ENCODE results near the gene SPRY1. TPM values are rescaled to one million over a fixed set of nuclear protein-coding genes. Genes with fewer than 3 reads are reported as not detected.

SPRY1 gene
- 9.7 TPM for polyA plus RNA-seq (2013, experiment 1 of 4)
- 13.0 TPM for polyA plus RNA-seq (2013, experiment 2 of 4)
- polyA plus RNA-seq (2013, experiment 3 of 4) = 10.1 TPM
- 11.2 TPM for polyA plus RNA-seq (2013, experiment 4 of 4)

GRCh38 chr4:123396307-123397143 is at the start of gene SPRY1:
Gene SPRY1 (plus strand): TSS chr4:123396795. CDS start chr4:123401592, 4,797 bp downstream.
- peak within 1 kb of the TSS; percentile 78 for H3K27ac ChIP-seq (ENCODE audit: insufficient read depth, low read depth, low read length, poor library complexity, severe bottlenecking)
- no peaks in the 10 kb centered on the region for H3K36me3 ChIP-seq (ENCODE audit: control insufficient read depth, insufficient read depth, low read length)
- WGBS, 2 experiments = 3 to 4% methylated on average over 20 of the region's 20 CpGs
- peaks cover 6% of the 10 kb centered on the region for H3K27me3 ChIP-seq (ENCODE audit: control insufficient read depth, insufficient read depth, low read length, poor library complexity, severe bottlenecking)
- H3K4me1 ChIP-seq (ENCODE audit: control insufficient read depth, insufficient read depth, low read length) = no peaks in the 10 kb centered on the region
- H3K4me3 ChIP-seq (ENCODE audit: insufficient read depth, low read depth, low read length) = peak within 1 kb of the TSS; percentile 74
- H3K9me3 ChIP-seq (ENCODE audit: control insufficient read depth, low read length) = no peaks in the 10 kb centered on the region

GRCh38 chr4:123346951-123347350 is 49.6 kb upstream of the SPRY1 start:
- H3K36me3 ChIP-seq (ENCODE audit: control insufficient read depth, insufficient read depth, low read length) = no peaks in the 10 kb centered on the region
- WGBS, 2 experiments = 88 to 93% methylated on average over 5 of the region's 5 CpGs
- no peaks in the 10 kb centered on the region for H3K4me1 ChIP-seq (ENCODE audit: control insufficient read depth, insufficient read depth, low read length)
- H3K4me3 ChIP-seq (ENCODE audit: insufficient read depth, low read depth, low read length) = no peak overlapping the region
- H3K27me3 ChIP-seq (ENCODE audit: control insufficient read depth, insufficient read depth, low read length, poor library complexity, severe bottlenecking) = no peaks in the 10 kb centered on the region
- no peaks in the 10 kb centered on the region for H3K9me3 ChIP-seq (ENCODE audit: control insufficient read depth, low read length)
- H3K27ac ChIP-seq (ENCODE audit: insufficient read depth, low read depth, low read length, poor library complexity, severe bottlenecking) = no peak overlapping the region

GRCh38 chr4:123348946-123349345 is 47.6 kb upstream of the SPRY1 start:
- no peaks in the 10 kb centered on the region for H3K36me3 ChIP-seq (ENCODE audit: control insufficient read depth, insufficient read depth, low read length)
- no peaks in the 10 kb centered on the region for H3K9me3 ChIP-seq (ENCODE audit: control insufficient read depth, low read length)

GRCh38 chr4:123349421-123350190 is 47.0 kb upstream of the SPRY1 start:
- H3K4me3 ChIP-seq (ENCODE audit: insufficient read depth, low read depth, low read length) = no peak overlapping the region
- WGBS, 2 experiments = 84 to 88% methylated on average over 7 of the region's 7 CpGs
- H3K27me3 ChIP-seq (ENCODE audit: control insufficient read depth, insufficient read depth, low read length, poor library complexity, severe bottlenecking) = no peaks in the 10 kb centered on the region
- H3K4me1 ChIP-seq (ENCODE audit: control insufficient read depth, insufficient read depth, low read length) = no peaks in the 10 kb centered on the region
- no peak overlapping the region for H3K27ac ChIP-seq (ENCODE audit: insufficient read depth, low read depth, low read length, poor library complexity, severe bottlenecking)
- H3K9me3 ChIP-seq (ENCODE audit: control insufficient read depth, low read length) = no peaks in the 10 kb centered on the region
- no peaks in the 10 kb centered on the region for H3K36me3 ChIP-seq (ENCODE audit: control insufficient read depth, insufficient read depth, low read length)

More at GRCh38 chr4:123348946-123349345, 47.6 kb upstream of the SPRY1 start:
- WGBS, 2 experiments = 96 to 100% methylated on average over 3 to 4 of the region's 4 CpGs
- H3K27ac ChIP-seq (ENCODE audit: insufficient read depth, low read depth, low read length, poor library complexity, severe bottlenecking) = no peak overlapping the region
- H3K4me1 ChIP-seq (ENCODE audit: control insufficient read depth, insufficient read depth, low read length) = no peaks in the 10 kb centered on the region
- H3K27me3 ChIP-seq (ENCODE audit: control insufficient read depth, insufficient read depth, low read length, poor library complexity, severe bottlenecking) = no peaks in the 10 kb centered on the region
- H3K4me3 ChIP-seq (ENCODE audit: insufficient read depth, low read depth, low read length) = no peak overlapping the region

- Histone ChIP-seq H3K4me1 (ENCODE audit: control insufficient read depth, insufficient read depth, low read length) (no peaks in the 10 kb centered on the region), H3K27me3 (ENCODE audit: control insufficient read depth, insufficient read depth, low read length, poor library complexity, severe bottlenecking) (no peaks in the 10 kb centered on the region), H3K4me3 (ENCODE audit: insufficient read depth, low read depth, low read length) (no peak overlapping the region), H3K9me3 (ENCODE audit: control insufficient read depth, low read length) (no peaks in the 10 kb centered on the region), H3K27ac (ENCODE audit: insufficient read depth, low read depth, low read length, poor library complexity, severe bottlenecking) (no peak overlapping the region), H3K36me3 (ENCODE audit: control insufficient read depth, insufficient read depth, low read length) (no peaks in the 10 kb centered on the region)
- WGBS, 2 experiments = 51 to 57% methylated on average over 5 of the region's 5 CpGs
These were observed 46.4 kb upstream of the SPRY1 start for GRCh38 chr4:123350191-123350544.

- no peaks in the 10 kb centered on the region for H3K36me3 ChIP-seq (ENCODE audit: control insufficient read depth, insufficient read depth, low read length)
- H3K9me3 ChIP-seq (ENCODE audit: control insufficient read depth, low read length) = no peaks in the 10 kb centered on the region
- WGBS, 2 experiments = 94 to 95% methylated on average over 6 of the region's 6 CpGs
- H3K27me3 ChIP-seq (ENCODE audit: control insufficient read depth, insufficient read depth, low read length, poor library complexity, severe bottlenecking) = no peaks in the 10 kb centered on the region
- H3K27ac ChIP-seq (ENCODE audit: insufficient read depth, low read depth, low read length, poor library complexity, severe bottlenecking) = no peak overlapping the region
- no peaks in the 10 kb centered on the region for H3K4me1 ChIP-seq (ENCODE audit: control insufficient read depth, insufficient read depth, low read length)
- H3K4me3 ChIP-seq (ENCODE audit: insufficient read depth, low read depth, low read length) = no peak overlapping the region
These were observed 45.9 kb upstream of the SPRY1 start for GRCh38 chr4:123350726-123351125.

GRCh38 chr4:123351713-123352112 is 44.9 kb upstream of the SPRY1 start:
- no peak overlapping the region for H3K4me3 ChIP-seq (ENCODE audit: insufficient read depth, low read depth, low read length)
- H3K4me1 ChIP-seq (ENCODE audit: control insufficient read depth, insufficient read depth, low read length) = no peaks in the 10 kb centered on the region
- 88 to 89% methylated on average over 19 of the region's 19 CpGs for WGBS, 2 experiments
- H3K36me3 ChIP-seq (ENCODE audit: control insufficient read depth, insufficient read depth, low read length) = no peaks in the 10 kb centered on the region
- no peaks in the 10 kb centered on the region for H3K27me3 ChIP-seq (ENCODE audit: control insufficient read depth, insufficient read depth, low read length, poor library complexity, severe bottlenecking)
- no peak overlapping the region for H3K27ac ChIP-seq (ENCODE audit: insufficient read depth, low read depth, low read length, poor library complexity, severe bottlenecking)
- H3K9me3 ChIP-seq (ENCODE audit: control insufficient read depth, low read length) = no peaks in the 10 kb centered on the region

GRCh38 chr4:123352240-123352945 is 44.2 kb upstream of the SPRY1 start:
- H3K27ac ChIP-seq (ENCODE audit: insufficient read depth, low read depth, low read length, poor library complexity, severe bottlenecking) = no peak overlapping the region
- H3K36me3 ChIP-seq (ENCODE audit: control insufficient read depth, insufficient read depth, low read length) = no peaks in the 10 kb centered on the region
- H3K27me3 ChIP-seq (ENCODE audit: control insufficient read depth, insufficient read depth, low read length, poor library complexity, severe bottlenecking) = no peaks in the 10 kb centered on the region
- WGBS, 2 experiments = 89 to 90% methylated on average over 6 of the region's 6 CpGs
- H3K4me3 ChIP-seq (ENCODE audit: insufficient read depth, low read depth, low read length) = no peak overlapping the region
- H3K4me1 ChIP-seq (ENCODE audit: control insufficient read depth, insufficient read depth, low read length) = no peaks in the 10 kb centered on the region
- H3K9me3 ChIP-seq (ENCODE audit: control insufficient read depth, low read length) = no peaks in the 10 kb centered on the region

- H3K27me3 ChIP-seq (ENCODE audit: control insufficient read depth, insufficient read depth, low read length, poor library complexity, severe bottlenecking) = no peaks in the 10 kb centered on the region
- no peak overlapping the region for H3K4me3 ChIP-seq (ENCODE audit: insufficient read depth, low read depth, low read length)
- no peaks in the 10 kb centered on the region for H3K36me3 ChIP-seq (ENCODE audit: control insufficient read depth, insufficient read depth, low read length)
- WGBS, 2 experiments = 90 to 100% methylated on average over 1 of the region's 1 CpG
- no peak overlapping the region for H3K27ac ChIP-seq (ENCODE audit: insufficient read depth, low read depth, low read length, poor library complexity, severe bottlenecking)
- no peaks in the 10 kb centered on the region for H3K9me3 ChIP-seq (ENCODE audit: control insufficient read depth, low read length)
- no peaks in the 10 kb centered on the region for H3K4me1 ChIP-seq (ENCODE audit: control insufficient read depth, insufficient read depth, low read length)
These were observed 43.6 kb upstream of the SPRY1 start for GRCh38 chr4:123352966-123353365.

GRCh38 chr4:123353656-123354055 is 42.9 kb upstream of the SPRY1 start:
- Histone ChIP-seq H3K27me3 (ENCODE audit: control insufficient read depth, insufficient read depth, low read length, poor library complexity, severe bottlenecking) (no peaks in the 10 kb centered on the region), H3K4me3 (ENCODE audit: insufficient read depth, low read depth, low read length) (no peak overlapping the region)
- 91 to 98% methylated on average over 6 of the region's 6 CpGs for WGBS, 2 experiments

More at GRCh38 chr4:123353656-123354055, 42.9 kb upstream of the SPRY1 start:
- Histone ChIP-seq H3K9me3 (ENCODE audit: control insufficient read depth, low read length) (no peaks in the 10 kb centered on the region), H3K27ac (ENCODE audit: insufficient read depth, low read depth, low read length, poor library complexity, severe bottlenecking) (no peak overlapping the region), H3K4me1 (ENCODE audit: control insufficient read depth, insufficient read depth, low read length) (no peaks in the 10 kb centered on the region), H3K36me3 (ENCODE audit: control insufficient read depth, insufficient read depth, low read length) (no peaks in the 10 kb centered on the region)
